HepG2 (cell line): ENCODE results near the gene RASGRP4. TPM values are rescaled to one million over a fixed set of nuclear protein-coding genes. Genes with fewer than 3 reads are reported as not detected.

Experiments
- CCDC6 ChIP-seq: sonication (generic); formaldehyde crosslinking; IDR thresholded peaks from 2 replicates; pipeline ENCODE4 v1.8.1; 2022; ENCODE audit warnings: mild to moderate bottlenecking, missing genetic modification reagents, moderate library complexity
- KDM6A ChIP-seq: IDR thresholded peaks from 2 replicates; pipeline ENCODE4 v1.6.1; 2016; ENCODE audit warnings: low read depth
- KIAA2018 ChIP-seq: sonication (generic); formaldehyde crosslinking; IDR thresholded peaks from 2 replicates; pipeline ENCODE4 v1.5.0; 2020; ENCODE audit warnings: mild to moderate bottlenecking, missing genetic modification reagents, borderline replicate concordance
- ZNF552 ChIP-seq: sonication (generic); formaldehyde crosslinking; IDR thresholded peaks from 2 replicates; pipeline ENCODE4 v1.9.0; 2022; ENCODE audit warnings: missing genetic modification reagents, mild to moderate bottlenecking, borderline replicate concordance
- ZNF609 ChIP-seq: sonication (generic); formaldehyde crosslinking; IDR thresholded peaks from 2 replicates; pipeline ENCODE4 v1.4.0; 2020; ENCODE audit warnings: mild to moderate bottlenecking, missing genetic modification reagents, borderline replicate concordance
- polyA plus RNA-seq, 8 experiments: library from polyadenylated mRNA; depleted of rRNA in 3 of 8; stranded (reverse) in 7 of 8; unstranded in 1 of 8; fragments of >200 nt; fragmentation: Illumina TruSeq in 4 of 8; extraction: Trizol in 4 of 8; gene quantifications; 2 replicates each; pipeline versions ENCODE4 v1.2.1 to v1.2.3, GENCODE V29; 2011 to 2016; ENCODE audit warnings: low read depth in 4 of 8, missing spikeins in 1 of 8, mixed read lengths in 1 of 8; ENCODE audit not compliant: insufficient read depth in 1 of 8
- total RNA-seq, 5 experiments: library from RNA; depleted of rRNA; stranded (reverse); fragments of >200 nt; fragmentation: Illumina TruSeq; extraction: Trizol; gene quantifications; 2 replicates each; pipeline ENCODE4 v1.2.3, GENCODE V29; 2016; ENCODE audit warnings: low read depth in 1 of 5

RASGRP4 gene
- total and polyA plus RNA-seq, 2 of the 13 experiments (the other 11 are each of a cell fraction or from before 2014, with no cell fraction given), result not detected

DNA sequence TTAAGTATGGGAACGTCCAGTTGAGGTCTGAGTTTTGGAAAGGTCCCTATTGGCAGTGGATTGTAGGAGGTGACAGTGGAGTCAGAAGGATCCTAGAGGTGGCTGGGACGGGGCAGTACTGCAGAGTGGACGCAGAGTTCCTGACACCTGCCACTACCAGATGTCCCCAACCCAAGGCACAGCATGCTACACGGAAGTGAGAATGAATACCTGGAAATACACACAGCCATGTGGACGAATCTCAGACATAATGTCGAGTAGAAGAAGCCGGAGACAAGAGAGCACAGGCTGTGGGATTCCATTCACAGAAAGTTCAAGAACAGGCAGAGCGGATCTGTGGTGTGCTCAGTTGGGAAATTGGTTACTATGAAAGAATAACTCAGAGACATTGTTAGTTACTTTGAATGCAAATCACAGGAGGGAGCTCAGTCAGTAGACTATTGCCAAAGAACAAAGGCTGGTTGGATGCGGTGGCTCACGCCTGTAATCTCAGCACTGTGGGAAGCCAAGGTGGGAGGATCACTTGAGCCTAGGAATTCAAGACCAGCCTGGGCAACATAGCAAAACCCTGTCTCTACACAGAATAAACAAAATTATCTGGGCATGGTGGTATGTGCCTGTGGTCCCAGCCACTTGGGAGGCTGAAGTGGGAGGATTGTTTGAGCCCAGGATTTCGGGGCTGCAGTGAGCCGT lies 44.9 kb upstream of the RASGRP4 start (continued):
- TF ChIP-seq KIAA2018 (CRISPR knock-in tag) (no peak), ZNF609 (CRISPR knock-in tag) (no peak), KDM6A (CRISPR knock-in tag) (no peak), ZNF552 (no peak), CCDC6 (CRISPR knock-in tag) (no peak)
